Prostate gland (tissue), 2 donors: ENCODE data around the gene CIDEB.

Source experiments
- POLR2A ChIP-seq: fragments of 450-650 bp; IDR thresholded peaks from one replicate; pipeline ENCODE4 v1.6.1; 2016; ENCODE audit warnings: antibody characterized with exemption, mild to moderate bottlenecking
- TF ChIP-seq, protein P1 (sequence below), 4 experiments: fragments of 200-600 bp in 2 of 4; fragments of 450-650 bp in 2 of 4; sonication (generic) in 2 of 4; IDR thresholded peaks; 1 replicate in 3 of 4; 2 replicates in 1 of 4; pipeline ENCODE4 v1.5.1; 2016 to 2019; ENCODE audit warnings: antibody characterized with exemption in 4 of 4, mild to moderate bottlenecking in 2 of 4, moderate library complexity in 2 of 4

DNA sequence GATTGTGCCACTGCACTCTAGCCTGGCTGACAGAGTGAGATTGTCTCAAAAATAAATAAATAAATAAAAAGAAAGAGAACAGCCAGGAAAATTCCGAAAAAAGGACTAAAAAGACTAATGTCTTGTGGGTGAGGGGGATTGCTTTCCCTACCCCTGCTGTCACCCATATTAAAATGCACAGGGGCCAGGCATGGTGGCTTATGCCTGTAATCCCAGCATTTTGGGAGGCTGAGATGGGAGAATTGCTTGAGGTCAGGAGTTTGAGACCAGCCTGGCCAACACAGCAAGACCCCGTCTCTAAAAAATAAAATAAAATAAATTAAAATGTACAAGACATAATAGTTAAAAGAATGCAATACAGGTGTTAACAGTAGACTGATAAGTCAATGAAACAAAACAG lies 14.3 kb downstream of the CIDEB start:
- TF ChIP-seq POLR2A, result no peak
- TF ChIP-seq, protein P1, sequence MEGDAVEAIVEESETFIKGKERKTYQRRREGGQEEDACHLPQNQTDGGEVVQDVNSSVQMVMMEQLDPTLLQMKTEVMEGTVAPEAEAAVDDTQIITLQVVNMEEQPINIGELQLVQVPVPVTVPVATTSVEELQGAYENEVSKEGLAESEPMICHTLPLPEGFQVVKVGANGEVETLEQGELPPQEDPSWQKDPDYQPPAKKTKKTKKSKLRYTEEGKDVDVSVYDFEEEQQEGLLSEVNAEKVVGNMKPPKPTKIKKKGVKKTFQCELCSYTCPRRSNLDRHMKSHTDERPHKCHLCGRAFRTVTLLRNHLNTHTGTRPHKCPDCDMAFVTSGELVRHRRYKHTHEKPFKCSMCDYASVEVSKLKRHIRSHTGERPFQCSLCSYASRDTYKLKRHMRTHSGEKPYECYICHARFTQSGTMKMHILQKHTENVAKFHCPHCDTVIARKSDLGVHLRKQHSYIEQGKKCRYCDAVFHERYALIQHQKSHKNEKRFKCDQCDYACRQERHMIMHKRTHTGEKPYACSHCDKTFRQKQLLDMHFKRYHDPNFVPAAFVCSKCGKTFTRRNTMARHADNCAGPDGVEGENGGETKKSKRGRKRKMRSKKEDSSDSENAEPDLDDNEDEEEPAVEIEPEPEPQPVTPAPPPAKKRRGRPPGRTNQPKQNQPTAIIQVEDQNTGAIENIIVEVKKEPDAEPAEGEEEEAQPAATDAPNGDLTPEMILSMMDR (IDR thresholded peaks at IDR 0.05), result no peak
